Measurements from ENCODE around the gene GPR37L1.

DNA sequence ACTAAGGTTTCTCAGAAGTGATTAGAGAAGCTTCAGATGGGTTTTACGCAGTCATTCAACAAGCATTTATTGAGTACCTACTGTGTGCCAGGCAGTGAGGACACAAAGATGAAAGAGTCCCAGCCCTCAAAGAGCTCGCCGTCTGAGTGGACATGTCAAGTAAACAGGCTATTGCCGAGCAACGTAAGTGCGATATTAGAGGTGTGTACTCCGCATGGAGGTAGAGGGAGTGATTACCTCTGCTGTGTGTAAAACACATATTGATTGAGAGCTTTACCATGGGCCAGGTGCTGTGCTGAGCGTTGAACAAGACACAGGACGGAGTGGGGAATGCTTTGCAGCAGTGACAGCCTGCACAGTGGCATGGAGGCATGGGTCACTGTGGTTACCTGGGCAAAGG, 49.5 kb upstream of the GPR37L1 start:
- TF ChIP-seq, protein P1, sequence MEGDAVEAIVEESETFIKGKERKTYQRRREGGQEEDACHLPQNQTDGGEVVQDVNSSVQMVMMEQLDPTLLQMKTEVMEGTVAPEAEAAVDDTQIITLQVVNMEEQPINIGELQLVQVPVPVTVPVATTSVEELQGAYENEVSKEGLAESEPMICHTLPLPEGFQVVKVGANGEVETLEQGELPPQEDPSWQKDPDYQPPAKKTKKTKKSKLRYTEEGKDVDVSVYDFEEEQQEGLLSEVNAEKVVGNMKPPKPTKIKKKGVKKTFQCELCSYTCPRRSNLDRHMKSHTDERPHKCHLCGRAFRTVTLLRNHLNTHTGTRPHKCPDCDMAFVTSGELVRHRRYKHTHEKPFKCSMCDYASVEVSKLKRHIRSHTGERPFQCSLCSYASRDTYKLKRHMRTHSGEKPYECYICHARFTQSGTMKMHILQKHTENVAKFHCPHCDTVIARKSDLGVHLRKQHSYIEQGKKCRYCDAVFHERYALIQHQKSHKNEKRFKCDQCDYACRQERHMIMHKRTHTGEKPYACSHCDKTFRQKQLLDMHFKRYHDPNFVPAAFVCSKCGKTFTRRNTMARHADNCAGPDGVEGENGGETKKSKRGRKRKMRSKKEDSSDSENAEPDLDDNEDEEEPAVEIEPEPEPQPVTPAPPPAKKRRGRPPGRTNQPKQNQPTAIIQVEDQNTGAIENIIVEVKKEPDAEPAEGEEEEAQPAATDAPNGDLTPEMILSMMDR (IDR thresholded peaks at IDR 0.05; ENCODE audit: low read length), result no peak
- no peak for TF ChIP-seq EZH2 (optimal IDR thresholded peaks at IDR 0.05; ENCODE audit: low read depth, low read length)
